HepG2 (cell line): ENCODE results near the gene MTRR. TPM values are rescaled to one million over a fixed set of nuclear protein-coding genes. Genes with fewer than 3 reads are reported as not detected.

Experiments
- ATAC-seq: fragments of 200-7000 bp; cut with Tn5 transposase; 3 replicates; pipeline ENCODE4 v1.9.1; 2020; ENCODE audit warnings: mild to moderate bottlenecking, moderate library complexity
- BruUV-seq: library from RNA; stranded (reverse); fragments of 400-500 nt; replicated peaks from 2 replicates; lab custom pipeline; 2021; lab: Mats Ljungman, UMichigan
- CTCF ChIA-PET: fragments of 300-600 bp; formaldehyde crosslinking; extraction: SDS; loops from one replicate; lab custom pipeline; 2021; ENCODE audit warnings: low total read pairs, inconsistent platforms, low intra/inter-chr PET ratio; lab: Yijun Ruan, JAX
- POLR2A ChIA-PET: fragments of 350-600 bp; sonication (Branson Sonifier 250); formaldehyde crosslinking; loops from one replicate; lab custom pipeline; 2020; ENCODE audit warnings: antibody characterized with exemption, inconsistent platforms; lab: Yijun Ruan, JAX
- DNase-seq: peaks from one replicate; pipeline ENCODE4 v3.0.0-alpha.2; 2015; ENCODE audit warnings: low spot score
- FAIRE-seq: peaks from 3 replicates; lab custom pipeline; 2011; peaks lifted over from hg19 to GRCh38; lab: Jason Lieb, UNC
- H2AFZ ChIP-seq: one replicate; pipeline ENCODE4 v1.6.1; 2011; ENCODE audit warnings: low read length, inconsistent platforms
- H3K27ac ChIP-seq: fragments of 300-600 bp; 3 replicates; pipeline ENCODE4 v1.8.0; 2011; ENCODE audit warnings: mixed run types, mild to moderate bottlenecking, mixed read lengths, low read length, inconsistent platforms; ENCODE audit not compliant: insufficient read depth; ENCODE audit errors: extremely low read length
- H3K27me3 ChIP-seq, 2 experiments: fragments of 200-600 bp in 1 of 2; 2 replicates in 1 of 2; 3 replicates in 1 of 2; pipeline versions ENCODE4 v1.6.0 to v1.8.0; 2011; ENCODE audit warnings: low read length in 2 of 2, mild to moderate bottlenecking in 2 of 2, moderate library complexity in 2 of 2, inconsistent platforms in 1 of 2; ENCODE audit not compliant: insufficient read depth in 2 of 2, control insufficient read depth in 1 of 2
- H3K36me3 ChIP-seq, 2 experiments: fragments of 200-600 bp in 1 of 2; replicated peaks in 1 of 2; 2 replicates in 1 of 2; 3 replicates in 1 of 2; pipeline versions ENCODE4 v1.5.1 to v1.8.0; 2011; ENCODE audit warnings: low read length in 2 of 2, inconsistent platforms in 1 of 2; ENCODE audit not compliant: insufficient read depth in 2 of 2, control insufficient read depth in 1 of 2
- H3K4me1 ChIP-seq: 2 replicates; pipeline ENCODE4 v1.5.1; 2012; ENCODE audit warnings: low read length, inconsistent platforms; ENCODE audit not compliant: insufficient read depth
- H3K4me2 ChIP-seq: 2 replicates; pipeline ENCODE4 v1.6.0; 2011; ENCODE audit warnings: low read depth, low read length, inconsistent platforms
- H3K4me3 ChIP-seq, 3 experiments: fragments of 200-600 bp in 1 of 3; sonication (generic), shearing (Covaris generic) in 1 of 3; replicated peaks in 1 of 3; 2 replicates each; pipeline ENCODE4 v1.5.1; 2011 to 2016; ENCODE audit warnings: low read length in 3 of 3, inconsistent platforms in 2 of 3, low read depth in 2 of 3, mild to moderate bottlenecking in 2 of 3, control low read depth in 1 of 3, mixed read lengths in 1 of 3; ENCODE audit not compliant: insufficient read depth in 1 of 3
- H3K79me2 ChIP-seq: one replicate; pipeline ENCODE4 v1.6.1; 2011; ENCODE audit warnings: low read length, inconsistent platforms; ENCODE audit not compliant: insufficient read depth
- H3K9ac ChIP-seq: 2 replicates; pipeline ENCODE4 v1.6.0; 2011; ENCODE audit warnings: mild to moderate bottlenecking, low read depth, low read length, inconsistent platforms; ENCODE audit not compliant: insufficient read depth
- H3K9me3 ChIP-seq: 2 replicates; pipeline ENCODE4 v1.5.1; 2012; ENCODE audit warnings: mild to moderate bottlenecking, low read length
- H4K20me1 ChIP-seq: 2 replicates; pipeline ENCODE4 v1.6.0; 2011; ENCODE audit warnings: inconsistent platforms, mild to moderate bottlenecking, low read length, moderate library complexity; ENCODE audit not compliant: insufficient read depth
- AGO2 ChIP-seq: fragments of 200-400 bp; formaldehyde crosslinking; optimal IDR thresholded peaks from 2 replicates; pipeline ENCODE3; 2017; ENCODE audit warnings: mild to moderate bottlenecking, low read depth, low read length, moderate library complexity
- ARNTL ChIP-seq: sonication (generic); formaldehyde crosslinking; IDR thresholded peaks from 2 replicates; pipeline ENCODE4 v1.4.0; 2020; ENCODE audit warnings: mild to moderate bottlenecking, missing genetic modification reagents
- CENPT ChIP-seq: sonication (generic); formaldehyde crosslinking; IDR thresholded peaks from 2 replicates; pipeline ENCODE4 v1.8.0; 2022; ENCODE audit warnings: low read depth, mild to moderate bottlenecking, moderate library complexity, missing genetic modification reagents
- HNRNPK ChIP-seq: fragments of 200-400 bp; formaldehyde crosslinking; IDR thresholded peaks from 2 replicates; pipeline ENCODE4 v1.6.1; 2018; ENCODE audit warnings: low read length, low read depth, moderate library complexity, mild to moderate bottlenecking; ENCODE audit not compliant: poor library complexity, severe bottlenecking
- MAX ChIP-seq: IDR thresholded peaks from 2 replicates; pipeline ENCODE4 v1.6.1; 2012; ENCODE audit warnings: inconsistent platforms
- NFE2 ChIP-seq: sonication (generic); formaldehyde crosslinking; IDR thresholded peaks from 2 replicates; pipeline ENCODE4 v1.4.0; 2020; ENCODE audit warnings: missing genetic modification reagents
- PCBP1 ChIP-seq: fragments of 200-400 bp; formaldehyde crosslinking; IDR thresholded peaks from 2 replicates; pipeline ENCODE4 v1.6.1; 2017; ENCODE audit warnings: mild to moderate bottlenecking, low read depth, low read length, borderline replicate concordance
- ZFP37 ChIP-seq: sonication (generic); formaldehyde crosslinking; IDR thresholded peaks from 2 replicates; pipeline ENCODE4 v1.4.0; 2020; ENCODE audit warnings: missing genetic modification reagents, borderline replicate concordance
- ZNF546 ChIP-seq: sonication (generic); formaldehyde crosslinking; conservative IDR thresholded peaks from 2 replicates; pipeline ENCODE4 v1.8.1; 2023; ENCODE audit warnings: mild to moderate bottlenecking, missing genetic modification reagents
- ZNF792 ChIP-seq: IDR thresholded peaks from 2 replicates; pipeline ENCODE4 v1.6.1; 2016
- ZNF878 ChIP-seq: sonication (generic); formaldehyde crosslinking; IDR thresholded peaks from 2 replicates; pipeline ENCODE4 v1.8.1; 2023; ENCODE audit warnings: mild to moderate bottlenecking, missing genetic modification reagents, moderate library complexity
- WGBS: methylation state at CpG from one replicate; pipeline ENCODE4 v1.1.6; 2017; ENCODE audit warnings: low lambda C conversion rate; 5-methylcytosine and 5-hydroxymethylcytosine counted together
- in situ Hi-C: cut with HindIII; loops from 2 replicates; pipeline ENCODE4 v1.10.0; 2017; ENCODE audit warnings: low pct_unique_long_range_greater_than_20kb; ENCODE audit not compliant: extremely low pct_ligation_motif_present
- intact Hi-C: fragments of 100-400 bp; cut with micrococcal nuclease; formaldehyde crosslinking; loops from one replicate; pipeline ENCODE4 v1.10.0; 2022; ENCODE audit not compliant: unreplicated experiment
- polyA plus RNA-seq, 8 experiments: library from polyadenylated mRNA; depleted of rRNA in 3 of 8; stranded (reverse) in 7 of 8; unstranded in 1 of 8; fragments of >200 nt; fragmentation: Illumina TruSeq in 4 of 8; extraction: Trizol in 4 of 8; gene quantifications; 2 replicates each; pipeline versions ENCODE4 v1.2.1 to v1.2.3, GENCODE V29; 2011 to 2016; ENCODE audit warnings: low read depth in 4 of 8, missing spikeins in 1 of 8, mixed read lengths in 1 of 8; ENCODE audit not compliant: insufficient read depth in 1 of 8
- total RNA-seq, 5 experiments: library from RNA; depleted of rRNA; stranded (reverse); fragments of >200 nt; fragmentation: Illumina TruSeq; extraction: Trizol; gene quantifications; 2 replicates each; pipeline ENCODE4 v1.2.3, GENCODE V29; 2016; ENCODE audit warnings: low read depth in 1 of 5
- TF ChIP-seq, protein P1 (sequence below): sonication (generic); formaldehyde crosslinking; IDR thresholded peaks from 2 replicates; pipeline ENCODE4 v1.4.0; 2020; ENCODE audit warnings: missing genetic modification reagents

The MTRR gene
- total and polyA plus RNA-seq, 2 of the 13 experiments (the other 11 are each of a cell fraction or from before 2014, with no cell fraction given): 39.2 to 59.2 TPM

DNA sequence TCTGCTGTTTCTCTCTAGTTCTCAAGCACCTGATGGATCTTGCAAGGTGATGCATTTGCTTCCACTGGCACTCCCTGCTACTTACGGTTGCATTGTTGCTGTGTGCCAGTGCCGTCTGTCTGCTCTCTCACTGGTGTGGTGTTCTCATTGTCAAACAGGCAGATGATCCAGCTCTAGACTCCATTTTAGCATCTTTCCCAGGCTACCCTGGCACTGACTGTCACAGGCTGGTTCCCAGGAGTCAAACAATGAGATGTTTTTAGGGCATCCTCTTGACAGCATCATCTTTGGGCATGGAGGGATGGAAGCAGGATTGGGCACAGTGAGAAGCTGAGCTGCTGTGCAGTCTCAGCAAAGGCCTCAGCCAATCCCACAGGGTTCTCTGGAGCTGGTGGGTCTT, 12.9 kb downstream of the MTRR start:
- H3K27me3 ChIP-seq: no peaks in the 10 kb centered on the region
- FAIRE-seq (no peak), ATAC-seq (no peak), DNase-seq (no peak)
- H3K9ac ChIP-seq: no peak overlapping the region
- H3K4me3 ChIP-seq: no peak overlapping the region
- peaks cover 32% of the 10 kb centered on the region for H3K79me2 ChIP-seq
- H2AFZ ChIP-seq: no peak overlapping the region
- TF ChIP-seq PCBP1: no peak
- no peak for TF ChIP-seq HNRNPK
- CTCF ChIA-PET: no interaction called here
- H3K36me3 ChIP-seq: peaks cover 30 to 67% of the 10 kb centered on the region in 2 experiments
- H4K20me1 ChIP-seq: no peaks in the 10 kb centered on the region
- no peak overlapping the region for H3K27ac ChIP-seq
- intact Hi-C loops: no loop called here
- in situ Hi-C loops: no loop called here
- BruUV-seq: no TSS peak
- POLR2A ChIA-PET: no interaction called here
- no peak overlapping the region for H3K4me2 ChIP-seq
- no peaks in the 10 kb centered on the region for H3K9me3 ChIP-seq
- 97% methylated on average over 2 of the region's 2 CpGs for WGBS
- H3K4me1 ChIP-seq: peaks cover 43% of the 10 kb centered on the region

GRCh38 chr5:7882926-7883325, 14.0 kb downstream of the MTRR start:
- Histone ChIP-seq H4K20me1 (no peaks in the 10 kb centered on the region), H3K27me3 (no peaks in the 10 kb centered on the region), H3K4me3 (no peak overlapping the region), H3K79me2 (peaks cover 27% of the 10 kb centered on the region), H3K9me3 (no peaks in the 10 kb centered on the region), H3K4me1 (peaks cover 31% of the 10 kb centered on the region)
- in situ Hi-C loops: no loop called here
- no peak for ATAC-seq
- TF ChIP-seq ZNF878: no peak
- no peak for TF ChIP-seq MAX
- TF ChIP-seq NFE2 (CRISPR knock-in tag): no peak
- no peak for TF ChIP-seq ARNTL (CRISPR knock-in tag)
- no peak for TF ChIP-seq AGO2
- TF ChIP-seq ZNF792 (CRISPR knock-in tag): no peak
- TF ChIP-seq, protein P1, sequence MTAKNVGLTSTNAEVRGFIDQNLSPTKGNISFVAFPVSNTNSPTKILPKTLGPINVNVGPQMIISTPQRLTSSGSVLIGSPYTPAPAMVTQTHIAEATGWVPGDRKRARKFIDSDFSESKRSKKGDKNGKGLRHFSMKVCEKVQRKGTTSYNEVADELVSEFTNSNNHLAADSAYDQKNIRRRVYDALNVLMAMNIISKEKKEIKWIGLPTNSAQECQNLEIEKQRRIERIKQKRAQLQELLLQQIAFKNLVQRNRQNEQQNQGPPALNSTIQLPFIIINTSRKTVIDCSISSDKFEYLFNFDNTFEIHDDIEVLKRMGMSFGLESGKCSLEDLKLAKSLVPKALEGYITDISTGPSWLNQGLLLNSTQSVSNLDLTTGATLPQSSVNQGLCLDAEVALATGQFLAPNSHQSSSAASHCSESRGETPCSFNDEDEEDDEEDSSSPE (CRISPR knock-in tag): no peak
- no peak for TF ChIP-seq ZFP37 (CRISPR knock-in tag)
- TF ChIP-seq CENPT (CRISPR knock-in tag): no peak
- no peak for TF ChIP-seq ZNF546 (CRISPR knock-in tag)
- TF ChIP-seq, all 625 proteins: peak for 0
- DNase-seq (no peak), FAIRE-seq (no peak)
- no peak overlapping the region for H2AFZ ChIP-seq
- H3K27ac ChIP-seq: no peak overlapping the region
- intact Hi-C loops: no loop called here
- H3K4me2 ChIP-seq: no peak overlapping the region
- no peak overlapping the region for H3K9ac ChIP-seq
- CTCF ChIA-PET: no interaction called here
- POLR2A ChIA-PET: no interaction called here
- BruUV-seq: no TSS peak
- 98% methylated on average over 4 of the region's 4 CpGs for WGBS
- peaks cover 30 to 68% of the 10 kb centered on the region in 2 experiments for H3K36me3 ChIP-seq
